Activated naive CD4-positive, alpha-beta T cell (primary cell): ENCODE measurements around the gene CD300H.

ENCODE experiments used
- DNase-seq, 4 experiments: peaks; one replicate each; lab custom pipeline; 2025; lab: John Stamatoyannopoulos, UW

The CD300H gene

GRCh38 chr17:74549343-74549742, 18.0 kb downstream of the CD300H start:
- no peak for DNase-seq

DNA sequence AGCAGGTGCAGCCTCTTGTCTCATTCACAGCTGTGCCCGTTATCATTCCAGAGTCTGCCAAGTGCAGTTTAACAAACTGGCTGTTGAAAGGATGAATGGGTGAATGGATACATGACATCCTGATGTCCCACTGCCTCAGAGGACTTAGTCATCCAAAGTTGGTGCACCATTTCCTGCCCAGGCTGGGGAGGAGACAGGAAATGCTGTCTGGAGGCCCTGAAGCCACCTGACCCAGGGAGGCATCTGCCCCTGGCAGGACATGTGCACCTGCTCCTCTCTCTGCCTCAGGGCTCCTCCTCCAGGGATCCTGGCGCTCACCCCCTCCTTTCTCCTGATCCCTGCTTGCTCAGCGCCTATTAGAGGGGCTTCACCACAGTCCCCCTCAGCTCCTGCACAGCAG, 19.6 kb downstream of the CD300H start:
- DNase-seq, result no peak

DNA sequence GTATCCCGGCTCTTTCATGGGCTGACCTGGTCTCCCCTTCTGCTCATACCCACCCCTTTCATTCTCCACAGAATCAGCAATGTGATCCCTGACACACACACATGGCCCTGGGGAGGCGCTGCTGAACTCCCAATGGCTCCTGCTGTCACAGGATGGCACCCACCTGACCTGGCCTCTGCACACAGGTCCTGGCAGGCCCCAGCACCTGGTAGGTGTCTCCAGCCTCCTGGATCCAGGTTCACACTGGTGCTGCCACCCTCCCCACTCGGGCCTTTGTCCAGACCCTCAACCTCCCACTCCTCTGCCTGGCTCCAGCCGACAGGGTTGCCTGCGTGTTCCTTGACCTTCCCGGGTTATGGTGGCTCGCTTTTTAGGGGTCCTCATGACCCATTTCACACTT, 20.0 kb downstream of the CD300H start:
- no peak for DNase-seq

DNA sequence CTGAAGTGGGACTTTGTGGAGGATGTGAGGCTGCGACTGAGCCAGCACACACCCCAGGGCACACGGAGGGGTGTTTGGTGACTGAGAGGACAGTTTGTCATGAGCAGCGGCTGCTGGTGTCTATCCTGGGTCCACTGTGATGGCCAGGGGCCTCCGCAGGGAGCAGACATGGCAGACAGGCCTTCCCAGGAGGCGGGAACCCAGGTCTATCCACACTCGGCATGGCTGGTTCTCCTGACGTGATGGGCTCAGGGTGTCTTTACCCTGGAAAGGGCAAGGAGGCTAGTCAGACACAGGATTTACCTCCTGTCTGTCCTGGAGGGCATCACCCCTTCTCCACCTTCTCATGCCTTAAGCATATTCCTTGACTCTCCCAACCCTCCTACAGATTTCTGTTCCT, 20.7 kb downstream of the CD300H start:
- DNase-seq, result no peak

DNA sequence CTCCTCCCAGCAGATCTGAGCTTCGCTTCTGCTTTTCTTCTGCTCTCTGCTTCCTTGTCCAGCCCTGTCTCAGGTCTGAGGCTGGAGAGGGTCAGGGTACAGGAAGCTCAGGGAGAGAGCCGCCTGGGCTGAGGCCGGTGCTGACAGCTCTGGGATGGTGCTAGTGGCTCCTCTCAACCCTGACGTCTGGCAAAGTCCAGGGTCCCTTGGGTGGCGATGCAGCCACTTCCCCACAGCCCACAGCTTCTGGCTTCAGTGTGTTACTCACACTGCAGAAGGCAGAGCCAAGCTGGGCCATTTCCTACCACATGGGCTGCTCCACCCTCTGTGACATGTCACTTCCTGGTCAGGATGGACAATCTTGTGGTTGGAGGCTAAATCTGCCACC, 21.5 kb downstream of the CD300H start, which contains the start of gene CD300C:
CD300C (minus strand) TSS at position 273 of the 388 bp plus-strand sequence. CDS start 333 bp downstream, outside the sequence.
- DNase-seq, result no peak

- DNase-seq, result no peak
These were observed 22.1 kb downstream of the CD300H start for GRCh38 chr17:74544991-74545842.

DNA sequence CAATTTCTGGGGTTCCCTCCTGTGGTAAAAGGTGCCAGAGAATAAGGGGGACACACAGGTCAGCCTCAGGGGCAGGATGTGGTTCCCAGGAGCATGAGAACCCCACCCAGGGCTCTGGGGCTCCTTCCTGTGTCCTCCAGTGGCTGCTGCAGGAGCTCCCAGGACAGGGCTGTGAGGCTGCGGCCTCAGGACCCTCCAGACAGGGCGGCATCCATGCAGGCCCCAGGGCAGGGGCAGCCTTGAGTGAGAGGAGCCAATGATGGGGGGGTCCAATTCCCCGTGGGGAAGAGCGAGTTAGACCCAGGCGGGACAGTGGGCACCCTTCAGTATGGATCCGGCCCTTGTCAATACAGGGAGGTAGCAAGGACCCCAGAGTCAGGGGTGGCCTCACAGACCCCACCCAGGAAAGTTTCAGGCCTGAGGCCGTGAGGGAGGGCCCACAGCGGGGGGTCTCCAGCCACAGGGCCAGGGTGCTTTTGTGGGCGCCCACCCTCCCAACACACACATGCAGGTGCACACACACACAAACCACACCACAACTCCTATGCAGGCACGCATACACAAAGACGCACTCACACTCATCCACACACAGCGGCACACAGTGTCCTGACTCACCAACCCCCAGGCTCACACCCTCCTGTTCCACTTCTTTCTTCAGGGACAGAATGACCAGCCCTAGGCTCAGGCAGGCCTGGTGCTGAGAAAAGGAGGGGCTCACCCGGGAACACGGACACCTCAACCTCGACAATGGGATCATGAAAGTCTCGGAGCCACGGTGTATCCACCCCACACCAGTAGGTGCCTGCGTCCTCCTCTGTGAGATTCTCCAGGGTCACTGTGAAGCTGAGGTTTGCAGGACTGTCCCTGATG, 23.2 kb downstream of the CD300H start:
- no peak for DNase-seq

GRCh38 chr17:74543406-74543805, 23.9 kb downstream of the CD300H start:
- DNase-seq, result no peak

DNA sequence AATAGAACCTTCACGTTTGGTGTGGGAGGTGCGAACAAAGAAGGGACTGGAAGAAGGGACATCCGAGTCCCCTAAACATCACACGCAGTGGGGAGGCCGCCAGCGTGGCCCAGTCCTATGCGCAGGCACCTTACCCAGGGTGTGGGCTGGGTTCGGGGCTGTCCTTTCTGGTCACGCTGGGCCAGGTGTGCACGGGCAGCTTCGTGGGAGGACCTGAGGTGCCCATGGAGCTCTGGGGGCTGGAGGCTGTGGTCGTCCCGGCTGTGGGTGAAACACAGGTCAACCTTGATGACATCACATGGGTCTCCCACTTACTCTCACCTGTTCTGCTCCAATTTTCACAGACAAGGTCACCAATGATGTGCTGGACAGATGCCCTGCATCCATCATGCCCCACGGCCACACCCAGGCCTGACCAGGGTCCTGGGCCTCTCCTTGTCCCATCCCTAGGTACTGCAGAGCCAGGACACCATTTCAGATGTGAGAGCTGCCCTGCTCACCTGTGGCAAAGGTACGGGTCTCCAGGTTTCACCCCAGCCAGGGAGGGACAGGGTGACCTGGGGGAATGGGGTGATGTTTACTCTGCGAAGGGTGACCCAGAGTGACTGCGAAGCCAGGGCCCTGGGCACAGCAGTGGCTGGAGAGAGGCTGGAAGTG, 24.5 kb downstream of the CD300H start:
- no peak for DNase-seq

DNA sequence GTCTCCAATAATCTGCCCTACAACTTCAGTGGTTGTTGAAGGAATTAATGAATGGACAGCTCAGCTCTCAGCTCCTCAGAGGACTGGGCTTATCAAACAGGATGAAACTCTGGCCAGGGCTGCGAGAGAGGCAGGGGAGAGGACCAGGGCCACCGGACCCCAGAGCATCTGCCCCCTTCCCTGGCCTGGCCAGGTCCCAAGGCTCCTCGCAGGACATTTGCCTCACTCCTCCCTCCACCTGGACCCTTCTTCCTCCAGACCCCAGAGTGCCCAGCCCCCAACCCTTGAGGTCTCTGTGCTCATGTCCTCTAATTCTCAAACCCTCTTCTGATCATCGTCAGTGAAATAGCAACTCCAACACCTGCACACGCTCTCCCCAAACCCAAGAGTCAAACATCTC, 25.1 kb downstream of the CD300H start:
- no peak for DNase-seq

GRCh38 chr17:74541176-74542111, 25.9 kb downstream of the CD300H start:
- no peak for DNase-seq

DNA sequence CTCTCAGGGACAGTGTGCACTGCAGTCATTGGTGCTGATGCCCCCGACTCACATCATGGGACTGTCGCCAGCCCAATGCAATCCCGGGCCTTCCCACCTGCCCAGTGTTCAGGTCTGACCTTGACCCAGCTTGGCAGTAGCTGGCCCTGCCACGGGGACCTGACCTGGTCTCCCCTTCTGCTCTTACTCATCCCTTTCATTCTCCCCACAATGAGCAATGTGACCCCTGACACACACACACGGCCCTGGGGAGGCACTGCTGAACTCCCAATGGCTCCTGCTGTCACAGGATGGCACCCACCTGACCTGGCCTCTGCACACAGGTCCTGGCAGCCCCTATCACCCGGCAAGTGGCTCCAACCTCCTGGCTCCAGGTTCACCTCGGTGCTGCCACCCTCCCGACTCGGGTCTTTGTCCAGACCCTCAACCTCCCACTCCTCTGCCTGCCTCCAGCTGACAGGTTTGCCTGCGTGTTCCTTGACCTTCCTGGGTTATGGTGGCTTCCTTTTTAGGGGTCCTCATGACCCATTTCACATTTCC, 28.0 kb downstream of the CD300H start:
- no peak for DNase-seq

- no peak for DNase-seq
These were observed 30.4 kb downstream of the CD300H start for GRCh38 chr17:74536890-74537289.

- DNase-seq, result no peak
These were observed 35.2 kb downstream of the CD300H start for GRCh38 chr17:74532115-74532514.

DNA sequence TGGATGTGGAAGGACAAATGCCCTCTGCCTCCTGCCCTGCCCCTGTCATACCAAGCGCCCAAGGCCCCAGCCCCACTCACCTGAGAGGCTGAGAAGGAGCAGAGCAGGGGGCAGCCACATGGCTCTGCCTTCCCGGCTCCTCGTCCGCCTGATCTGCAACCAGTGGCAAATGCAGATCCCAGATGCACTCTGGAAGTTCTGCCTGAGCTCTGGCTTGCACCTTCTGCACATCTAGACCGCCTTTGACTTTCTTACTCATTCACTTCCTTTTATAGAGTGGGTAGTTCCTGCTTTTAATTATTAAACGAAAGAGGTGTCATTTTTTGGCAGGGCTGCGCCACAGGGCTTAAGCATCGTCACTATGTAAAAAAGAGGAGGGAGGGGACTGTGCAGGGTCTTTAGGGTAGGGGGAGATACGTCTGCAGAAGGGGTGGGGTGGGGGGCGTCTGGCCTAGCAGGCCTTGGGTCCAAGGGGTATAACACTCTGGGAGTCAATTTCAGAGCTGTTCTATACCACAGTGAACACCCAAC, 36.0 kb downstream of the CD300H start, which contains the start of gene CD300LB:
CD300LB (minus strand) TSS at position 245 of the 531 bp plus-strand sequence; CDS start at position 120, 125 bp downstream.
- no peak for DNase-seq

DNA sequence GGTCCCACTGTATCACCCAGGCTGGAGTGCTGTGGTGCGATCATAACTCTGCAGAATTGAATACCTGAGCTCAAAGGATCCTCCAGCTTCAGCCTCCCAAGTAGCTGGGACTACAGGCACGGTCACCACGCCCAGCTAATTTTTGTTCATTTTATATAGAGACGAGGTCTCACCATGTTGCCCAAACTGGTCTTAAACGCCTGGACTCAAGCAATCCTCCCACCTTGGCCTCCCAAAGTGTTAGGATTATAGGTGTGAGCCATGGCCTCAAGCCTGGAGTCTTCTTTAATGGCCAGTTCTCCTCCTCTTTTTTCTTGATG, 36.5 kb downstream of the CD300H start:
- DNase-seq, result no peak

DNA sequence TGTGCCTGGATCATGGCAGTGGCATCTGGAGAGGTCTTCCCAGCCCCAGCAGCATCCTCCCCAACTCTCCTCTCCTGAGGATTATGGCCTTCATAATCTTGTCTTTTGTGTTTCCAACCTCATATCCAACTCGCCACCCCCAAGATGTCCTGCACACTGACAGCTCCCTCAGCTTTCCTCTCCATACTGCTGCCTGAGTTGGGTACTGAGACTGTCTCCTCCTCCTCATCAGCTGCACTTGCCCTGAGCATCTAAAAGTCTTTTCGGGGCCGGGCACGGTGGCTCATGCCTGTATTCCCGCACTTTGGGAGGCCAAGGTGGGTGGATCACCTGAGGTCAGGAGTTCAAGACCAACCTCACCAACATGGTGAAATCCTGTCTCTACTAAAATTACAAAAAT, 38.1 kb downstream of the CD300H start:
- no peak for DNase-seq

GRCh38 chr17:74528491-74529199, 38.7 kb downstream of the CD300H start:
- no peak for DNase-seq

GRCh38 chr17:74527756-74528155, 39.6 kb downstream of the CD300H start:
- no peak for DNase-seq

GRCh38 chr17:74527081-74527480, 40.2 kb downstream of the CD300H start:
- DNase-seq, result no peak
